Panc1 (cell line): Measurements from ENCODE around the gene TRANK1.

ENCODE experiments used
- POLR2AphosphoS5 ChIP-seq: IDR thresholded peaks from 2 replicates; pipeline ENCODE4 v1.6.1; 2012; ENCODE audit warnings: mild to moderate bottlenecking, low read depth, low read length, moderate library complexity
- TF ChIP-seq, protein P1 (sequence below): fragments of 450-650 bp; IDR thresholded peaks from 2 replicates; pipeline ENCODE4 v1.5.1; 2017; ENCODE audit warnings: mild to moderate bottlenecking

DNA sequence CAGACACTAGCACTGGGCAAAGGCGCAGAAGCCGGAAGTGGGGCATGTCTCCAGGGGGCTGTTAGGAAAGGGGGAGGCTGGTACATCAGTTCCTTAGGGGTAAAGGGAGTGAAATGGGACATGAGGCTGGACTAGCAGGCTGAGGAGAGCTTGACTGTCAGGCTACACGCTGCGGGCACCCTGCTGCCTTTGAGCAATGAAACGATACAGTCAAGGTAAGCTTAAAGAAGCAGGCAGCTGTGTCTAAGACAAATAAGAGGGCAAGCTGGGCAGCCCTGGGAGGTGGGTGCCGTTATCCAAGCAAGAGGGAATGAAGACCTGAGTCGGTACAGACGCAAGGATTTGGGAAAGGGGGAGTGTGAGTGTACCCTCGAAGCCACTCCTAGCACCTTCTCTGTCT, 129.5 kb downstream of the TRANK1 start:
- TF ChIP-seq, protein P1, sequence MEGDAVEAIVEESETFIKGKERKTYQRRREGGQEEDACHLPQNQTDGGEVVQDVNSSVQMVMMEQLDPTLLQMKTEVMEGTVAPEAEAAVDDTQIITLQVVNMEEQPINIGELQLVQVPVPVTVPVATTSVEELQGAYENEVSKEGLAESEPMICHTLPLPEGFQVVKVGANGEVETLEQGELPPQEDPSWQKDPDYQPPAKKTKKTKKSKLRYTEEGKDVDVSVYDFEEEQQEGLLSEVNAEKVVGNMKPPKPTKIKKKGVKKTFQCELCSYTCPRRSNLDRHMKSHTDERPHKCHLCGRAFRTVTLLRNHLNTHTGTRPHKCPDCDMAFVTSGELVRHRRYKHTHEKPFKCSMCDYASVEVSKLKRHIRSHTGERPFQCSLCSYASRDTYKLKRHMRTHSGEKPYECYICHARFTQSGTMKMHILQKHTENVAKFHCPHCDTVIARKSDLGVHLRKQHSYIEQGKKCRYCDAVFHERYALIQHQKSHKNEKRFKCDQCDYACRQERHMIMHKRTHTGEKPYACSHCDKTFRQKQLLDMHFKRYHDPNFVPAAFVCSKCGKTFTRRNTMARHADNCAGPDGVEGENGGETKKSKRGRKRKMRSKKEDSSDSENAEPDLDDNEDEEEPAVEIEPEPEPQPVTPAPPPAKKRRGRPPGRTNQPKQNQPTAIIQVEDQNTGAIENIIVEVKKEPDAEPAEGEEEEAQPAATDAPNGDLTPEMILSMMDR = no peak
- no peak for TF ChIP-seq POLR2AphosphoS5
